Peyer's patch (tissue), 4 donors: ENCODE measurements around the gene EIF2B1. TPM values are rescaled to one million over a fixed set of nuclear protein-coding genes. Genes with fewer than 3 reads are reported as not detected.
"Not testable (repeated sequence)": the region's sequence is repeated elsewhere in the genome, so short reads cannot be mapped to it uniquely, and the experiment has no call there.

Experiments
- DNase-seq, 3 donors: peaks; one replicate each; pipeline ENCODE4 v3.0.0-alpha.2; 2017 to 2019
- H3K27ac ChIP-seq, 4 donors: fragments of 200-600 bp; sonication (generic); one replicate each; pipeline ENCODE4 v1.5.1; 2016 to 2019
- H3K27me3 ChIP-seq, 2 donors: fragments of 200-600 bp; sonication (generic); one replicate each; pipeline ENCODE4 v1.5.1; 2019
- H3K36me3 ChIP-seq, 3 donors: fragments of 200-600 bp; sonication (generic); one replicate each; pipeline ENCODE4 v1.5.1; 2016 to 2019
- H3K4me1 ChIP-seq, 4 donors: fragments of 200-600 bp; sonication (generic); one replicate each; pipeline ENCODE4 v1.5.1; 2016 to 2019
- H3K4me3 ChIP-seq, 4 donors: fragments of 200-600 bp; sonication (generic); 1 replicate in 3 of 4; 2 replicates in 1 of 4; pipeline ENCODE4 v1.5.1; 2016 to 2019; ENCODE audit warnings: mild to moderate bottlenecking in 1 of 4
- H3K9me3 ChIP-seq, 4 donors: fragments of 200-600 bp; sonication (generic); one replicate each; pipeline ENCODE4 v1.5.1; 2016 to 2019; ENCODE audit warnings: mild to moderate bottlenecking in 1 of 4
- POLR2A ChIP-seq, 2 donors: fragments of 450-650 bp; IDR thresholded peaks; one replicate each; pipeline ENCODE4 v1.5.1; 2017; ENCODE audit warnings: antibody characterized with exemption in 2 of 2, mild to moderate bottlenecking in 2 of 2, moderate library complexity in 2 of 2
- total RNA-seq, 4 donors: library from RNA; depleted of rRNA; stranded (reverse); fragments of >200 nt; gene quantifications; one replicate each; pipeline ENCODE4 v1.1.0, GENCODE V29; 2016
- TF ChIP-seq, protein P1 (sequence below), 6 experiments: fragments of 450-650 bp in 4 of 6; fragments of 200-600 bp in 2 of 6; sonication (generic) in 1 of 6; IDR thresholded peaks; one replicate each; pipeline ENCODE4 v1.5.1; 2017 to 2019; ENCODE audit warnings: antibody characterized with exemption in 6 of 6, mild to moderate bottlenecking in 3 of 6, moderate library complexity in 1 of 6

EIF2B1 gene
- total RNA-seq, 4 donors from 2014 or later, result 89.1 to 113 (median 103) TPM

DNA sequence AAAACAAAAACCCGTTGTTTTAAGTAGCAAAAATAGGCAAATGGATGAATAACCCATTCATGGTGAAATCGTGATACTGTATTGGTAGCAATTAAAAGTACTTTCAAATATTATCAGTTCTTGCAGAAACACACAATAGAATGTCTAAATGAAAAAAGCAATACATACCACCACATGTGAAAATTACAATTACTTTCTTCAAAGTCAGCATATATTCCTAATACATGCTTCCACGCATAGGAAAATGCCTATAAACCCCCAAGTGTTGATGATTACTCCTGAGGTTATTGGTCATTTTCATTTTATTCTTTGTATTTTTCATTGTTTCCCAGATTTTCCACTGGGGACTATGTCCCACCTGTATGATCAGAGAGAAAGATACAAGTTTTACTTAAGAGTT, 16.3 kb downstream of the EIF2B1 start:
- TF ChIP-seq, protein P1, sequence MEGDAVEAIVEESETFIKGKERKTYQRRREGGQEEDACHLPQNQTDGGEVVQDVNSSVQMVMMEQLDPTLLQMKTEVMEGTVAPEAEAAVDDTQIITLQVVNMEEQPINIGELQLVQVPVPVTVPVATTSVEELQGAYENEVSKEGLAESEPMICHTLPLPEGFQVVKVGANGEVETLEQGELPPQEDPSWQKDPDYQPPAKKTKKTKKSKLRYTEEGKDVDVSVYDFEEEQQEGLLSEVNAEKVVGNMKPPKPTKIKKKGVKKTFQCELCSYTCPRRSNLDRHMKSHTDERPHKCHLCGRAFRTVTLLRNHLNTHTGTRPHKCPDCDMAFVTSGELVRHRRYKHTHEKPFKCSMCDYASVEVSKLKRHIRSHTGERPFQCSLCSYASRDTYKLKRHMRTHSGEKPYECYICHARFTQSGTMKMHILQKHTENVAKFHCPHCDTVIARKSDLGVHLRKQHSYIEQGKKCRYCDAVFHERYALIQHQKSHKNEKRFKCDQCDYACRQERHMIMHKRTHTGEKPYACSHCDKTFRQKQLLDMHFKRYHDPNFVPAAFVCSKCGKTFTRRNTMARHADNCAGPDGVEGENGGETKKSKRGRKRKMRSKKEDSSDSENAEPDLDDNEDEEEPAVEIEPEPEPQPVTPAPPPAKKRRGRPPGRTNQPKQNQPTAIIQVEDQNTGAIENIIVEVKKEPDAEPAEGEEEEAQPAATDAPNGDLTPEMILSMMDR (IDR thresholded peaks at IDR 0.05), result no peak
- TF ChIP-seq POLR2A (IDR thresholded peaks at IDR 0.05), result no peak
- H3K27ac ChIP-seq, result no peak overlapping the region
- no peak overlapping the region for H3K4me3 ChIP-seq
- H3K4me1 ChIP-seq, result no peaks in the 10 kb centered on the region
- no peaks in the 10 kb centered on the region for H3K27me3 ChIP-seq
- no peak for DNase-seq
- H3K36me3 ChIP-seq, result peaks cover 0 to 88% (median 0%) of the 10 kb centered on the region in 3 donors
- no peaks in the 10 kb centered on the region for H3K9me3 ChIP-seq

DNA sequence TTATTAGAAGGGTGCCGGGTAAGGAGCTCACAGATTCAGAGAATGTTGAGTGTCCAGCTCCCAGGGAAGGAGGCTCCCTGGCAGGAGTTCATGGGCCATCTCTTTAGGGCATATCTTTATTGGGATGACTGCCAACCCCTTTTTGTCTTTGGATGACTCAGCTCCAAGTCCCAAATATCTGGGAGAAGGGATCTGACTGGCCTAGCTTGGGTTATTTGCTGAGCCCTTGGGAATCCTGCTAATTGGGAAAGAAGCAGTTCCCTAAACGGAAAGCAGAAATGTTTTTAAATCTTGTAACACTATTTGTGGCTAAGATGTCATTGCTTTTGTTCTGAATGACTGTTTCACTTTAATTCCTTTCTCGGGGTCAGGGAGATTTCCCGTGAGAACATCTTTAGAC, 19.0 kb downstream of the EIF2B1 start:
- Histone ChIP-seq H3K27me3 (no peaks in the 10 kb centered on the region), H3K4me3 (no peak overlapping the region), H3K9me3 (no peaks in the 10 kb centered on the region), H3K36me3 (peaks cover 0 to 88% (median 0%) of the 10 kb centered on the region in 3 donors), H3K4me1 (no peaks in the 10 kb centered on the region), H3K27ac (no peak overlapping the region)
- DNase-seq, result no peak
- TF ChIP-seq, protein P1 (IDR thresholded peaks at IDR 0.05), result no peak
- no peak for TF ChIP-seq POLR2A (IDR thresholded peaks at IDR 0.05)

DNA sequence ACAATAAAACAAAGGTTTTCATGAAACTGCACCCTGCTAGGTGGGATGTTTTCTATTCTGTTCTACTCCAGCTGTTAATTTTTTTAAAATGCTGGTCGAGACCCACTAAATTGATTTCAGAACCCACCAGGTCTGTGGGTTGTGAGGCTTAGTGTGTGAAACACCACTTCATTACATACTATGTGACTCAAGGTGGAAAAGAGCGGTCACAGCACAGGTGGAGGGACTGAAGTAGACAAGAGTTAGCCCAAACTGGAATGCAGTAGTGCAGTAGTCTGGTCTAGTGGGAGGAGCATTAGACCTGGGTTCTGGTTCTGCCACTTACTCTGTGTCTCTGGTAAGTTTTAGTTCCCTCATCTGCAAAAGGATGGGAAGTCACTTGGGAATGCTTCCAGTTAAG, 19.4 kb downstream of the EIF2B1 start:
- no peaks in the 10 kb centered on the region for H3K27me3 ChIP-seq
- TF ChIP-seq, protein P1 (IDR thresholded peaks at IDR 0.05), result no peak
- no peak for TF ChIP-seq POLR2A (IDR thresholded peaks at IDR 0.05)
- no peak overlapping the region for H3K27ac ChIP-seq
- H3K4me3 ChIP-seq, result no peak overlapping the region
- H3K36me3 ChIP-seq, result peaks cover 0 to 88% (median 0%) of the 10 kb centered on the region in 3 donors
- H3K9me3 ChIP-seq, result no peaks in the 10 kb centered on the region
- DNase-seq, result no peak
- H3K4me1 ChIP-seq, result no peaks in the 10 kb centered on the region

DNA sequence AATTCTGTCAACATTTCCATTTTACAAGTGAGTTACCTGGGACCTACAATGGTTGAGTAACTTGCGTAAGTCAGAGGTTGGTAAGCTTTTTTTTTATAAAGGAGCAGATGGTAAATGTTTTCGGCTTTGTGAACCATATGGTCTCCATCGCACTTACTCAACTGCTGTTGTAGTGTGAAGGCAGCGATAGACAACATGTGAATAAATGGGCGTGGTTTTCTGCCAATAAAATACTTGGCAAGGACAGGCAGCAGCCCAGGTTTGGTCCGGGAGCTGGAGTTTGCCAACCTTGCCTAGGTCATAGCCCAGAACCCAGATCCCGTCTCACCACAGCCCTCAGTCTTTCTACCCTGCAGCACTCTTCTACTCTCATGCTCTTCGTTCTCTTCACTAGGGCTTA, 25.3 kb downstream of the EIF2B1 start:
- peaks cover 0 to 12% (median under 1%) of the 10 kb centered on the region in 4 donors for H3K4me1 ChIP-seq
- peaks cover 0 to 75% (median 0%) of the 10 kb centered on the region in 3 donors for H3K36me3 ChIP-seq
- no peak for DNase-seq
- H3K4me3 ChIP-seq, result no peak overlapping the region
- no peak for TF ChIP-seq POLR2A (IDR thresholded peaks at IDR 0.05)
- TF ChIP-seq, protein P1 (IDR thresholded peaks at IDR 0.05), result no peak
- H3K9me3 ChIP-seq, result no peaks in the 10 kb centered on the region
- no peak overlapping the region for H3K27ac ChIP-seq
- no peaks in the 10 kb centered on the region for H3K27me3 ChIP-seq

DNA sequence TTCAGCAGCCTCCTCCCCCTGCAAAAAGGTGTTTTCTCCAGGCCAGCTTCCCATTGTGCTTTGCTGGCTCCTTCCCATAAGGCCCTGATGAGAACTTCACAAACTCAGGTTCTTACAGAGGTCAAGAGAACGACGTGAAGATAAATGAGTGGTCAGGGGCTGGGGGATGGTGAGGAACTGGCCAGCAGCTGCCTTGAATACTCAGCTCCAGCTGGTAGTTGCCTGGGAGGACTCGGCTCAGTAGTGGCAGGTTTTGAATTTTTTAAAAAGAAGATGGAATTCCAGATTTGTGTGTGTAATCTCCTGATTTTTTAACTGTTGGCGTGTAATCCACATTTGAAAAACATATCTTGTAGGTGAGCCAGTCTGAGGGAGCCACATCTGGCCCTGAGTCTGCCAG, 25.7 kb downstream of the EIF2B1 start:
- TF ChIP-seq, protein P1 (IDR thresholded peaks at IDR 0.05), result no peak
- no peak for TF ChIP-seq POLR2A (IDR thresholded peaks at IDR 0.05)
- Histone ChIP-seq H3K27ac (no peak overlapping the region), H3K4me1 (peaks cover 0 to 16% (median 4%) of the 10 kb centered on the region in 4 donors), H3K9me3 (no peaks in the 10 kb centered on the region), H3K36me3 (peaks cover 0 to 71% (median 0%) of the 10 kb centered on the region in 3 donors), H3K27me3 (no peaks in the 10 kb centered on the region), H3K4me3 (no peak overlapping the region)
- DNase-seq, result no peak

DNA sequence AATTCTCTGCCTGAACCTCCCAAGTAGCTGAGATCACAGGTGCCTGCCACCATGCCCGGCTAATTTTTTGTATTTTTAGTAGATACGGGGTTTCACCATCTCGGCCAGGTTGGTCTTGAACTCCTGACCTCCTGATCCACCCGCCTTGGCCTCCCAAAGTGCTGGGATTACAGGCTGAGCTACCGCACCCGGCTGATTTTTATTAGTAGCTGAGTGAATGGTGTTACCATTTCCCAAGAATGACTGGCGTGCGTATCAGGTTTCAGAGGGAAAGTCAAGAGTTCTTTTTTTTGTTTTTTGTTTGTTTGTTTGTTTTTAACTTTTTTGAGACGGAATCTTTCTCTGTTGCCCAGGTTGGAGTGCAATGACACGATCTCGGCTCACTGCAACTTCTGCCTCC, 30.0 kb downstream of the EIF2B1 start:
- H3K4me3 ChIP-seq, H3K27me3 ChIP-seq, H3K9me3 ChIP-seq, DNase-seq, H3K27ac ChIP-seq: not testable (repeated sequence)
- H3K4me1 ChIP-seq, result peaks cover 0 to 23% (median 8%) of the 10 kb centered on the region in 4 donors
- peaks cover 0 to 35% (median 0%) of the 10 kb centered on the region in 3 donors for H3K36me3 ChIP-seq
